Measurements from ENCODE around the gene MLLT3.

The MLLT3 gene

DNA sequence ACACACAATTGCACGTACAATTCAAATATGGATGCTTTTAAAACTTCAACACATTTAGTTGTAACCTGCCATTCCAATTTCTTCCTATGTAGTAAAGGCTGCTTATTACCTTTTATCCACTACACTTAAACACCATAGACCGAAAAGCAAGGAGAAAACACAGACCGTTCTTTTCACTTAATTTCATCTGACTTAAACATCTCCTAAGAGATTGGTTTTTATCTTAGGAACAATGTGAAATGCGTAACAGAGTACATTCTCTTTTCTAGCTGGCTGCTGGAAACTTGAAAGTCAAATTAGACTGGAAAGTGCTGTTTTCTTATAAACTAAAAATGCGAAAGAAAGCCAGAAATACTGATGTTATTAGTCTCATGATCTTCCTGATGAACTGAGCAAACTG, 241.8 kb downstream of the MLLT3 start:
- no peak for DNase-seq (ENCODE audit: low spot score)

DNA sequence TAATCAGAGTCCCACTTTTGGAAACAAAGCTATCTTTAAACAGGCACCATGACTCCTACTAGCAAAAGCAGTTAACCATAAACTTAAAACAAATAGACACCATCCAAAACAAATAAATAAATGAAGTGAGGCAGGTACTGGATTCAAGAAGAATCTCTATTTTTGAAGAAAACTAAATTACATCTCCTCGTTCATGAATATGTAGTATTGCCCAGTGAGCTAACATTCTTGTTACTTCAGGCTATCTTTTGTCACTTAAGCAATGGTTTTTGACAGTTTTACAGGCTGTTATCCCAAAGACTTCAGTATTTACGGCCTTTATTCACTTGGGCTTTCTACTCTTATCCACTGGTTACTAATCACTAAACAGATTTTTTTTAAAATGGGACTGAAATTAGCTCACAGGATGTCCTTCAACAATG, 242.5 kb downstream of the MLLT3 start:
- no peak for DNase-seq (ENCODE audit: low spot score)

DNA sequence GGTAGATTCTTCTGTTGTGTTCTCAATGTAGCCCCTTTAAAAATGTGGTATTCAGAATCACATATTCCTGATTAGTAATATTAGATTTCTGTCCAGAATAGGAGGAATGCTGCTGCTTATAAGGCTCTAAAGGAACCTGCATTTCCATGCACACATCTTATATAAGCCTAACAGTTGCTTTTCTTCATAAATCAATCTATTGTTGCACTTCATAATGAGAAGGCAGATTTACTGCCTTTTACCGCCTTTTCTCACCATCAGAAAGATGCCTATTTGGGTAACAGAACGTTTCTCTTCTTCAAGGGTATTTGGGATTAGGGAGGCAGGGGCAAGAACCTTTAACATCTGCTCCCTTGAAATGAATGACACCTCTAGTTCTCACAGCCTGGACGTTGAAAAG, 243.4 kb downstream of the MLLT3 start:
- no peak for DNase-seq (ENCODE audit: low spot score)

DNA sequence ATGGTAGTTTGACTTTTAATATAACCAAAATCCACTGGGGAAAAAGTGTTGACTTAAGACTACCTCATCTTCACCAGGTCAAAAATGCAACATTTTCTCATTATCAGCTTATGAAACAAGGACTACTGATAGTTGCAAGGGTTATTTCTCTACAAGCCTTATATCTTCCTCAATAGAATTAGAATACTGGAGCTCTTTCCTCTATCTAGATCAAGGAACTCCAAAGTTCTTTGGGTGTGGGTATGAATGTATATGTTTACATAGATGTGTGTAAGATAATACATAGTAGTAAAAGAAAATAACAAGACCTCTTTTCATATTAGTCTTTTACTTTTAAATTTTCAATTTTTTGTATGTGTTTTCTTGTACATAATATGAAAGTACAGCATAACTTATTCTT, 244.5 kb downstream of the MLLT3 start:
- DNase-seq (ENCODE audit: low spot score) = no peak

DNA sequence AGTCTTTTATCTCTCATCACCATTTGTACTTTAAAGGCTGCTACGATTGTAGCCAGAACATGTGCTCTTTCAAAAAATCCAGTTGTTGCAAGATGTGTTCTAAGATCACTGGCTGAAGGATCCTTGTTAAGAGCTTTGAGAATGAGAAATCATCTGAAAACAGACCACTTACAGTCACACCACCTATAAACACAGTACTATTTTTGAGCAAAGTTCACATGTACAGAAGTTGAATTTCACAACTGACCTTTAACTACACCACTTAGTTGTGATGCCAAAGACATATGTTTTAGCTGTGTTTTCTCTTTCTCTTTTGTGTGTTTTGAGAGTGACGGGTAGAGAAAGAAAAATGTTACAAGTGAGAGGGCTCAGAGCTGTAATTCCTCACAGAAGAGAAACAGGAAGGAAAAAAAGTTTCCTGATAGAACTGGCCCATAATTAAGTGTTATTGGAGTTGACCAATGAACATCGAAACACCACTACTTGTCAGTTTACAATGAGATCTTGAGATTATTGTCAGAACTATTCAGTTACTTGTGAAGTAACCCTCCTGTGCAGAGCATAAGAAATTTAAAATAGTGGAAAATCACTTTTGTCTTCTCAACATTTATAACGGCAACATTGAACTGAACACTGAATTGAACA, 245.4 kb downstream of the MLLT3 start:
- no peak for DNase-seq (ENCODE audit: low spot score)

DNA sequence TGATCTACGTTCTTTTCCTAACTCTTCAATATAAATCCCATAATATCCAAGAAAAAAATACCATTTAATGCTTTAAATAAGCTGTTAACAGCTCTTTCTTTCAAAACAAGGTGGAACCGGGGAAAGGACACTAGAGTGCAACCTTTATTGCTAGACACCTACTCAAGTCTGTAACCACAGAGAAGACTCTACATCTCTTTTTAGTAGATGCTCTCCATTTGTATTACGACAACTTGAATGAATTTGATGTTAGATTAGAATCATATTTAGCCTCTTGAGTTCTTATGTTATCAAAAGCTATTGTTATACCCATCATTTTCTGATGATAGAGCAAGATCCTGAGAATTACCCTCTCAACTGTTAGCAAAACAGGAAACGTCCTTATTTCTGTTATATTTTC, 246.3 kb downstream of the MLLT3 start:
- no peak for DNase-seq (ENCODE audit: low spot score)

DNA sequence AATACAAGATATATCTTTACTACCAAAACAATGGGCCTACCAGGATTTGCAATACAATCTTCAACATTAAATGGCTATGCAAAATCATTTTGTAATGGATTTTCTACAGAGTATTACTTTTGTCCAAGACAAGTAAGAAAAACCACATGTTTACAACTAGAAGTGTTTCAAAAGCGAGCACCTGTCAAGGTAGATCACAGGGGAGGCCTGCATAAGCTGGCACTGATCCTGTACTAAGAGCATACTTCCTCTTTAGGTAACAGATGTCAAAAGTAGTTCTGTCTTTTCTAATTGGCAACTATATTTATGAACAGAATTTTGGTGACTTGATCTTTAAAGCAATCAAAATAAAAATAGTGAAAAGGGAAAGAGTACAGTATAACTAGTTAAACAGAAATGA, 249.0 kb downstream of the MLLT3 start:
- no peak for DNase-seq (ENCODE audit: low spot score)

DNA sequence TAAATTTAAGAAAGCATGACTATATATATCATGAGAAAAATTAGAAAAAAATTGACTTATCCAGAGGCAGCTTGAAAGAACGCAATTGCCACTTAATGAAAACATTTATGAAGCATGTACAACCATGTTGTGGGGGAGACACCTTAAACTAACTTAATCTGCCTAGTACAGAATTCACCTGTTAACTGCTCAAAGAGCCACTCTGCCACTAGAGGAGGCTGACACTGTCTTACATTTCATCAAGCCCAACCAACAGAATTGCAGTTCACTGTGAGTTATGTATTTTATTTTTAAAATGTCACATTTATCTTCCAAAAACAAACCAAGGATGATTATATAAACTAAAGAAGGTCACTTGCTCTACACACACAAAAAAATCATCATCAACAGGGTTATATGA, 252.9 kb downstream of the MLLT3 start:
- no peak for DNase-seq (ENCODE audit: low spot score)

DNA sequence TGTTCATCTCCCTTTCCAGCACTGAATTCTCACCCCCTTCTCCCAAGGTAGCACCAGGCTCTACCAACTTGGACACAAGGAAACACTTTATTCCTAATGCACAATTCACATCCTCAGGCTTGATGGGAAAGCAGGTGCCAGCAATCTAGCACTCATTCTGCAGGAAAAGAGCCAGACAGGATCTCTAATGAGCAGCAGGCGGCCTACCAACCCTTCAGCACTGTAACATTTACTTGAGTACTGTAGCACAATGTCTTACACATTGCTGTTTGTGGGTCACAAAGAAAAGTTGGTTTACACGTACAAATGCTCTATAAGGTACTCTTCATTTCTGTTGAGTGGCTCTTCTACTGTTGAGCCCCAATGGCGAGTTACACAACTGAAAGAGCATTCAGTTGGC, 254.4 kb downstream of the MLLT3 start:
- DNase-seq (ENCODE audit: low spot score) = no peak

DNA sequence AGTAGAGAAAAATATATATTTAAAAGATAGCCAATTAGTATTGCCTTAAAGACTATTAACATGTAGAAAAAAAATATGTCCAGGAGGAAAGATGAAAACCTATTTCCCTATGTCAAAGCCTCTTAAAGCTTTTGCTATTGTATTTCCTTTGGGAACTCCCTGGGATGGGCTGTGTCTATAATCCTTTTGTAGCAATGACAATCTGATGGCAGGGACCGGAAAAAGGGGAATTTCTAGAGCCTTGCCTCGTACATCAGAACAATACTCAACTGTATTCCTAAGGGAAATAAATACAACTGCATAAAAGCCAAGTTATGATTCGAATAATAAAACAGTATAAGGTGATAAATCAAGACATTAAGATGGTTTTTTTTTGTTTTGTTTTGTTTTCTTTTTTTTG, 257.3 kb downstream of the MLLT3 start:
- no peak for DNase-seq (ENCODE audit: low spot score)

DNA sequence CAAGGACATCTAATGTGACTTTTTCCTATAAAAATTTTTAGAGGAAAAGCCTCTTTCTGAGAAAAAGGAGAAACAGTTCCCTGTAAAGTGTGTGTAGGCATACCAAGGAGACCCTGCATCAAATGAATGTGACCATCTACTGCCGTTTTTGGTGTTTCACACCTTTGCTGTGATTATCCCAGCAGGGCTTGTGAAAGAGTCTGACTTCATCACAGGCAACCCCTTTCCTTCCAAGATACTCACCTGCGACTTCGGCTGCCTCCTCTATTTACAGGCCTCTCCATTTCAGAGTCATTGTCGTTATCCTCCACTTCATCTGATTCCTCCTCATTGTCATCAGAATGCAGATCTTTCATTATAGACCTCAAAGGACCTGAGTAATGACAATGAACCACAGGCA, 259.1 kb downstream of the MLLT3 start:
- DNase-seq (ENCODE audit: low spot score) = no peak

DNA sequence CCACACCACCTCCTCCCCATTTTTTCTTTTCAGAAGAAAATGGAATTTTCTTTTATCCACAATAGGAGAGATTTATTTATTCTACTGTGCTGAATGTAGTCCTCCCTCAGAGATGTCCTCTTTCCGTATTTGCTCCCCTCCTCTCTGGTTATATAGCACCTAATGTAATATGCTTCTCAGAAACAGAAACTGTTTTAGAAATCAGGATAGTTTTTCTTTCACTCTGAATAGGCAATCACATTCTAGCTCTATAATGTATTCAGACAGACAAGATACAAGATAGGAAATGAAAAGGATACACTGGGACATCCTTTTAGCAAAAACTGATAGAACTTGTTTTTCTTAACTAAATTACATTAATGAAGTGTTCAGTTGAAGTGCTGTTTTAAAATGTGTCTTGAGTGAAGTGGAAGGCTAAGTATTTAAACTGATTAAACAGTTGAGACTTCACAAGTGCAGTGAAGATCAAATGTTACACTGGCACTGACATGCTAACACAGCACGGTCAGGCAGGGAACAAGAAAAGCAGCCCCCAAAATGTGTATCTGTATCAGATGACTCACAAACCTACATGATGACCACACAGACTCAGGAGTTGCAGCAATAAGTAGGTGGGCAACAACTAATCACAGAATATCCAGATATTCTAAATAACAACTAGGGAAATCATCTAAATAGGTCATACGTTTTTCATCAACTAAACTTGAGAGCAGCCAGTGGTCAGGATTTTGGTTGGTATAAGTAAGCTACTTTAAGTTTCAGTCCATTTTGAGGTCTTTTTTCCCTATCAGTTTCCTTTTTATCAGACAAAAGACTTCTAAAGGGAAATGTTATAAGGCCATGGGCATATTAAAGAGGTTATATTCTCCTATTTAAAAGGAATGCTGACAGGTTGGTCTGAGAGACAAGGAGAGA, 260.4 kb downstream of the MLLT3 start:
- no peak for DNase-seq (ENCODE audit: low spot score)

DNA sequence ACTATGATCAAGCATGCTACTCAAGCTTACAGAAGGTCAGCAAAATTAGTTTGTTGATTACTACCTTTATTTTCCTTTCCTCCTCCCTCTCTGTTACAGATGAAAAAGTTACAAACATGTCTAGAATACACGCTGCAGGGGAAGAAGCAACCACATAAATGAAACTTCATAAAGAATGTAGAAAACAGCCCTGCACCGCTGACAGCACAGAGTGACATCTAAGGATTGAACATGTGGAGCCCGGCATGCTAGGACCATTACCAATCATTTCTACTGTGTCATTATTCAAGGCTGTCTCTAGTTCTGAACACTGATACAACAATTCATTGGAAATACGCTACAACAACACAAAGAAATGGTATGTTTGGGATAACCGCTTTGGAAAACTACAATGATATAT, 261.1 kb downstream of the MLLT3 start:
- no peak for DNase-seq (ENCODE audit: low spot score)

DNA sequence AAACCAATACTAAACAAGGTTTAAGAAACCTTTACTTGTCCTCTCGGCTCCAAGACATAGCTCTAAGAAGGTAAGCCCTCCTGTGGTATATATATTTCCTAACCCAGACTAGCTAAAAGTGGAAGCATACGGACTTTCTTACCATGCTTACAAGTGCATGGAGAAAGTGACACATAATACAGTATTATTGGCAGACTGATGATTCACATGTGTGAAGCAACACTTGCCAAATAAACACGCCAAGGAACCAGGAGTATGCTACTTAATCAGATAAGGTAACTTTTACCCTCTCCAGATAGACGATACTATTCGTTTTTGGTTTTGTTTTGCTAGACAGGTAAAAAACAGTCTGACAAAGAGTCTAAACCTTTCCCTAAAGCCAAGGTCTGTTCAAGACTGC, 264.1 kb downstream of the MLLT3 start:
- DNase-seq (ENCODE audit: low spot score) = peak; percentile 26

DNA sequence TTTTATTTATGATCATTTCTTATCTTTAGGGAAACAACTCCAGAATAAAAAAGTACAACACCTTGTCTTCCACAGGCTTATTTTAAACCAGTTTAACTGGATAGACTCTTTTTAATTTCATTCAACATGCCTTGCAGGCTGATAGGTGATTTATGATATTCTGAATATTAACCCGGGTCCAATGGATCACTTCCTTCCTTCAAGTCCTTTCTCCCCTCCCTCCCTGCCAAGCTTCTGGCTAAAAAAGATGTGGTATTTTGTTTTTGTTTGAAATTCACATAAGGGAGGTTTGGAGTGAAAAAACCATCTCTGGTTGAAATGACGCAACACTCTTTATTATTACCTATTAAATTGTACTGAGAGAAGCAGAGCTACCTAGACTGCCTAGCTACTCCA, 265.3 kb downstream of the MLLT3 start:
- no peak for DNase-seq (ENCODE audit: low spot score)

DNA sequence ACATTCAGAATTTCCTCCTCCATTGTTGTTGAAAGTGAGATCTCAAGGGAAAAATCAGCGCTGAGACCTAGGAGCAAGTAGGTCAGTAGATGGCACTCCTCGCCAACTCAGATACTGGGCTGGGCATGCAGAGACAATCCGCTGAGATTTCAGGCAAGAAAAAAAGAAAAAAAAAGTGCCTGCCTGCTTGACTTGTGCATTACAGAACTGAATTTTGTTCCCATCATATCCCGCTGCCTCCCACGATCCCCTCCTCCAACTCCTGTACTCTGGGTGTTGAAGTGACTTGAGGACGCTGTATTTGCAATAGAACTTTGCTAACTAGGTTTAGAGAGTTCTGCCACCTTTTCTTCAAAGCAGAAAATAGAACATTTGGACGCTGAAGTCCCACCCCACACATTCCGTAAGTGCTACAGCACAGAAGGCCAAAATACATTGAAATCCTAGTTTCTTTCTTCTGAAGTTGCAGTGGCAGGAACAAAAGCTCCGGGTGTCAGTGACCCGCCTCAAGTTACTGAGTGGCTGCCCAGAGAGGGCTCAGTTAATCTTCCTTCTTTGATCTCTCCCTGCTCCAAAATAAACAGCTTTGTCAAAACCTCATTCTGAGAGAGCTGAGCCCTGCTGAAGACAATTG, 265.8 kb downstream of the MLLT3 start:
- DNase-seq (ENCODE audit: low spot score) = peak; percentile 82

DNA sequence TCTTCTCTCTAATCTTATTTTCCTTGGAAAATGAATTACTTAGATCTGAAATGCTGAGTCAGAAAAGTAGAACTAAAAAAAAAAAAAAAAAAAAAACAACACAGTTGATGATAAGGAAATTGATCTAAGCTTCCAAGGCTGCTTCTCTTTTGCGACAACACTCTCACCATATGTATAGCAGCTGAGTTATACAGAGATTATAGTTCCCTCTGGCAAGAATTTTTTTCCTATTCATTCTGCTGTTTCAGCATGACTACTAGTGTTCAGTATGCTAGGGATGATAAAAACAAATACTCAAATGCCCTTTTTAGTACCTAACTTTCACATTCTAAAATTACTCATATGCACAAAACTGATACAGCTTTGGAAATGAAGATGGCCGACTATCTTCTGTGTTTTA, 267.3 kb downstream of the MLLT3 start:
- DNase-seq (ENCODE audit: low spot score) = peak; percentile 50

DNA sequence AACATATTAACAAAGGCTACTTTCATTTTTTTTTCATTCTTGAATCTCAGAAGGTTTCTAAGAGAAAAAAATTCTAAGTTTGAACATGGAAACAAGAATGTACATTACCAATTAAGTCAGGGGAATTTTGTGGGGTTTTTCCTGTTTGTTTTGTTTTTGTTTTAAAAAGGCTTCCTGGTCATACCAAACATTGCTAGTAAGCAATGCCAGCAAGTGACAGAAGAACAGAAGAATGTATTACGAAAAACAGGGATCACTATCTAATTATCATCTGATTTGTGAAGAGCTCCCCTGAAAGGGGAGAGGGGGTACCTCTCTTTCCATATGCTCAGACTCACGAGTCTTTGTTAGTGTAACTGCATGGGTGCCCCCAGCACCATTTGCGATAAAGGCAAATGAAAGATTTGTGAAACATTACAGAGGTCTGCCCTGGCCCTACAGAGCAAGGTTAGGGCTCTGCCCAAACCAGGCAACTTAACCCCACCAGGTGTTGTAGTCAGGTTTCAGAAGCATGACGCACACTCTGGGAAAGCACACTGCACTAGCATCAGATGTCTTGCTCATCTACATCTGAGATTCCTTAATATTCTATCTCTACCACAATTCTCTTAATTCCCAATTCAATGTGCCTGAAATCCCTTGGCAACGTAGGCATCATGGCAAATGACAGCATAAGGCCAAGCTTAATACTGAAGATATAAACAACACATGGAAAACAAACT, 268.2 kb downstream of the MLLT3 start:
- DNase-seq (ENCODE audit: low spot score) = peak; percentile 33

DNA sequence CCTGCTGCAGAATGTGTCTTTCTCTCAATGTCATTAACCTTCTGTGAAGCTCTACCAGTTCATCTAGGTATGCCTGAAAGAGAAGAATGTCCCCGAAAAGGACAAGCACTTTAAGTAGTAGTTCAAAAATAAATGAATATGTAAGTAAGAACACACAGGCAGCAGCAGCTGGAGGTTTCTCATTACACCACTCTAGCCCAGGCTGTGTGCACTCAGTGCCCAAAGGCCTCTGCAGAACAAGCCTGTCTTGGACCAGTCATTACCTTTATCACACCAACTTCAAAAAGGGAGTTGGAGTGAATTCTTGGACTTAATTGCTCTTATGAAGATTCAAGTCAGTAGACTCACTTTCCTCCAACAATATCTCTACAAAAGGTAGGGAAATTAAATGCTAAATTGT, 268.8 kb downstream of the MLLT3 start:
- DNase-seq (ENCODE audit: low spot score) = no peak

DNA sequence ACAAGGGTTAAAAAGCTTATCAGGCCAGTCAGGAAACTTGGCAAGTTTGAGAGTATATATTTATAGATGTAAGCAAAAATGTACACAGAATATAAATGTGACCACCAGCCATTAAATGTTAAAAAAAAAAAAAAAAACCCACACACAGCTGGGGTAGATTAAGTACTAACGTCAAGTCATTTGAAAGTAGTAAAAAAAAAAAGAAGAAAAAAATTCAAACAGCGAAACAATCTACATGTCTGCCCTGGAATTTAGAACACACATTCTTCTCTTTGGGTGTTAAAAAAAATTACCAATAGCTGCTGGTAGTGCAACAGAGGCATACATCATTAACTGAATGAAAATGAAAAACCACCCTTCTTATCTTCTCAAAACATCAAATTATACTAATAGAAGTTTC, 269.7 kb downstream of the MLLT3 start:
- DNase-seq (ENCODE audit: low spot score) = no peak

DNA sequence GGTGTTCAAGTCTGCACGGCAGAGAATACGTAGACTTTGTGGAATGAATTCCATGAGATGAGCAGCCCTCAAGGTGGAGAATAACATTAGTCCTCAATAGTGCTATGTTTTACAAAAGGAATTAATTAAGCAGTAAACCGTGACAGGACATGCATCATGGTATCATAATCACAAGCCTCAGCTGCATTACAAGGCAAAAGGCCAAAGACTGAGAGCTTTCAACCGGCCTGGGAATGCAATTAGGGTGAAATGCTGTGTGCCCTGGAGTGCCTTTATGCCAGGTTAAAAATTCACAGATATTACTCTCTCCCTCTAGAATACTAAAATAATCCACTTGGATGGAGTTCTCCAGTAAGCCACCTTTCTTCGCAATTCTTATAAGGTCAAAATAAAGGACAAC, 270.6 kb downstream of the MLLT3 start:
- no peak for DNase-seq (ENCODE audit: low spot score)

DNA sequence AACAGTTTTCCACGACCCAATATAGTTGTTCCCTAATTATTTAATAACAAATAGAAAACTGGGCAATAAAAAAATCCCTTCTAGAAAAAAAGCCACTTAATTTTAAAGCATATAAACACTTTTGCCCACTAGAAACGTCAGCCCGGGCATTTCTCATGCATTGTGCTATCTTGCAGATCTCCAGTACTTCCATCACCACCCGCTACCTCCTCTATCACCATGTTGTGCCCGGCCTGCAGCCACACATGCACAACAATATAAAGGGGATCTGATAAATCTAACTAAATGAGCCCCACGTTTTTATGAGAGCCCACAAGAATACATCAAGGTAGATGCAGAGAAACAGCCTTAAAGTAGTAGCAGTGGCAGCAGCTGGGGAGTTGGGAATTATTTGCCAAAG, 272.7 kb downstream of the MLLT3 start:
- no peak for DNase-seq (ENCODE audit: low spot score)

DNA sequence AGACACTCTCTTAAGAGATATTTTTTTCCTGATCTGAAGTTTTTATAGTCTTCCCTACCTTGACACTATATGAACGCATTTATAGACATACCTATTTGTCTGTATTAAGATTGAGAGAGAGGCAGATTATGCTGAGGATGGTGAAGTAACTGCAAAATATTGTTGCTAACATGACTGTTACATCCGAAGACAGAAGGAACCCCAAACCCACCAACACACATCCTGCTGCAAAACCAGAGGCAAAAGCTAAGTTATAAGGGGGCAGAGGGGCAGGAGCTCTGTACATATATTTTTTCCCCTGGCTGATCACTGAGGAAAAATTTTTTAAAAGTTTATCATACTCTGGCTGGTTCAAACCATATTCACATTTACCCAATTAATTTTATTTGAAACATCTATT, 279.0 kb downstream of the MLLT3 start:
- no peak for DNase-seq (ENCODE audit: low spot score)
